GM23248 (cell line): ENCODE results near the gene FGF2.

Experiments used
- EZH2 ChIP-seq: fragments of 200-600 bp; sonication (generic); IDR thresholded peaks from 2 replicates; pipeline ENCODE4 v1.6.1; 2018; ENCODE audit warnings: antibody characterized with exemption, mild to moderate bottlenecking; ENCODE audit not compliant: insufficient read depth, poor library complexity, severe bottlenecking
- EZH2phosphoT487 ChIP-seq: fragments of 200-600 bp; sonication (generic); IDR thresholded peaks from 2 replicates; pipeline ENCODE4 v1.6.1; 2018; ENCODE audit warnings: antibody characterized with exemption, moderate library complexity, mild to moderate bottlenecking, low read depth; ENCODE audit not compliant: insufficient read depth

- TF ChIP-seq EZH2phosphoT487 (no peak), EZH2 (no peak)
Measured at GRCh38 chr4:122909683-122910082, 83.1 kb downstream of the FGF2 start.
